NCI-H146 treated with DMSO at 0.1 percent for 48 hours (cell line): Measurements from ENCODE around the gene TDRD7.

Source experiments
- DNase-seq: peaks from one replicate; lab custom pipeline; 2025; ENCODE audit not compliant: unreplicated experiment; lab: John Stamatoyannopoulos, UW

TDRD7 gene, protein sequence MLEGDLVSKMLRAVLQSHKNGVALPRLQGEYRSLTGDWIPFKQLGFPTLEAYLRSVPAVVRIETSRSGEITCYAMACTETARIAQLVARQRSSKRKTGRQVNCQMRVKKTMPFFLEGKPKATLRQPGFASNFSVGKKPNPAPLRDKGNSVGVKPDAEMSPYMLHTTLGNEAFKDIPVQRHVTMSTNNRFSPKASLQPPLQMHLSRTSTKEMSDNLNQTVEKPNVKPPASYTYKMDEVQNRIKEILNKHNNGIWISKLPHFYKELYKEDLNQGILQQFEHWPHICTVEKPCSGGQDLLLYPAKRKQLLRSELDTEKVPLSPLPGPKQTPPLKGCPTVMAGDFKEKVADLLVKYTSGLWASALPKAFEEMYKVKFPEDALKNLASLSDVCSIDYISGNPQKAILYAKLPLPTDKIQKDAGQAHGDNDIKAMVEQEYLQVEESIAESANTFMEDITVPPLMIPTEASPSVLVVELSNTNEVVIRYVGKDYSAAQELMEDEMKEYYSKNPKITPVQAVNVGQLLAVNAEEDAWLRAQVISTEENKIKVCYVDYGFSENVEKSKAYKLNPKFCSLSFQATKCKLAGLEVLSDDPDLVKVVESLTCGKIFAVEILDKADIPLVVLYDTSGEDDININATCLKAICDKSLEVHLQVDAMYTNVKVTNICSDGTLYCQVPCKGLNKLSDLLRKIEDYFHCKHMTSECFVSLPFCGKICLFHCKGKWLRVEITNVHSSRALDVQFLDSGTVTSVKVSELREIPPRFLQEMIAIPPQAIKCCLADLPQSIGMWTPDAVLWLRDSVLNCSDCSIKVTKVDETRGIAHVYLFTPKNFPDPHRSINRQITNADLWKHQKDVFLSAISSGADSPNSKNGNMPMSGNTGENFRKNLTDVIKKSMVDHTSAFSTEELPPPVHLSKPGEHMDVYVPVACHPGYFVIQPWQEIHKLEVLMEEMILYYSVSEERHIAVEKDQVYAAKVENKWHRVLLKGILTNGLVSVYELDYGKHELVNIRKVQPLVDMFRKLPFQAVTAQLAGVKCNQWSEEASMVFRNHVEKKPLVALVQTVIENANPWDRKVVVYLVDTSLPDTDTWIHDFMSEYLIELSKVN

GRCh38 chr9:97411789-97412625 lies at the start of gene TDRD7:
Gene TDRD7 (plus strand): TSS chr9:97412096. CDS start chr9:97428466, 16,370 bp downstream.
- peak; percentile 26 for DNase-seq

- peak; percentile 39 for DNase-seq
These were observed 48.9 kb upstream of the TDRD7 start for GRCh38 chr9:97362777-97363545.

GRCh38 chr9:97363661-97364299 lies 48.1 kb upstream of the TDRD7 start:
- DNase-seq: no peak

DNA sequence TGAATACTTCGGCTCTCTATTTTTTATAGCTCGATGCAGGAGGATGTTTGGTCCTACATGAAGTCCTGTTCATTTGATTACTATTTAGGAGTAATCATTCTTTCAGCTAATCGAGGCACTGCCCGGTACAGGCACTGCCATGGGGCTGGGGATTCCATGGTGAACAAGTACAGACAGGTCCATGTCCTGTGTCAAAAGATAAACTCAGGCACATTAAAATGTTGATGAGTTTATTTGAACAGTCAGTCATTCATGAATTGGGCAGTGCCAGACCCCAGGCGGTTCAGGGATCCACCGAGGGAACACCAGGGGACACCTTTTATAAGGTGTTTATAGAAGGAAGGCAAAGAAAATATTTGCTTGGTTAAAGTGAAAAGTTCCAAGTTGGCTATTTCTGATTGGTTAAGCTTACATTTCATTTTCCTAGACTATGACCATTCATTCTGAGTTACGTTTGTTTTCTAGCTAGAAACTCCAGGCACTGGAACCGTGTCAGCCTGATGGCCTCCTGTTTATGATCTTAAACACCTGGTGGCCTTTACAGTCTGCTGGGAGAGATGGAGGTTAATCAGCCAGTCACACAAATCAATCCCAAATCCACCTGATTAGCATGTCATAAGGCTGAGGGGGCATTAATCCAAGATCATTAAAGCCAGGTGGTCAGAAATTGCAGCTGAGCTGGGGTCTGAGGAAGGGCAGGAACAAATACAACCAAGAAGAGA lies 47.0 kb upstream of the TDRD7 start:
- DNase-seq: peak; percentile 65

- DNase-seq: no peak
These were observed 46.3 kb upstream of the TDRD7 start for GRCh38 chr9:97365634-97366033.

GRCh38 chr9:97366476-97366875 lies 45.4 kb upstream of the TDRD7 start:
- DNase-seq: no peak

DNA sequence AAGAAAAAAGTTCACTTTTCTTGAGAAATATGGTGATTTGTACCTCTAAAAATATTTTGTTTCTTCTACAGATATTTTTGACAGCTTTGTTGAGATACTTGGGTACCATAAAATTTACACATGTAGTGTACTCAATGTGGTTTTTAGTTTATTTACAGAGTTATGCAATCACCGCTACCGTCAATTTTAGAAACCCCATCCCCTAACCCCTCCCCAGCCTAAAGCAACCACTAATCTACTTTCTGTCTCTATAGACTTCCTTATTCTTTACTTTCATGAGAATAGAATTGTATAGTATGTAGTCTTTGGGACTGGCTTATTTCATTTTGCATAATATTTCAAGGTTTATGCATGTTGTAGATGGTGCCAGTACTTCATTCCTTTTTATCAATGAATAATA lies 45.0 kb upstream of the TDRD7 start:
- no peak for DNase-seq

DNA sequence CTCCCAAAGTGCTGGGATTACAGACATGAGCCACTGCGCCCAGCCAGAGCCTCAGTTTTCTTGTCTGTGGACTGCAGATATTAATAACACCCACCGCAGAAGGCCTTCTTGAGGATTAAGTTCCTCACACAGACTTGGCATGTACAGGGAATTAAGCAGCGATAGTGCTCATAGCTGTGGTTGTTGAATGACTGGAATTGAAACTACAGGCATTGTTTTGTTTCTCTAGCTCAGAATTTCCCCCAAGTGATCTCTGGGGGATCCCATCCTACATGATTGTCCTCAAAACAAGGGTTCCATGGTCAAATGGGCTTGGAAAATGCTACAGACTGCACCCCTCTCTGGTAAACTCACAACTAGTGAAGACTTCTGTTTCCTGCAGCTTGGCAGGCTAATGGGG lies 44.2 kb upstream of the TDRD7 start:
- DNase-seq: no peak

DNA sequence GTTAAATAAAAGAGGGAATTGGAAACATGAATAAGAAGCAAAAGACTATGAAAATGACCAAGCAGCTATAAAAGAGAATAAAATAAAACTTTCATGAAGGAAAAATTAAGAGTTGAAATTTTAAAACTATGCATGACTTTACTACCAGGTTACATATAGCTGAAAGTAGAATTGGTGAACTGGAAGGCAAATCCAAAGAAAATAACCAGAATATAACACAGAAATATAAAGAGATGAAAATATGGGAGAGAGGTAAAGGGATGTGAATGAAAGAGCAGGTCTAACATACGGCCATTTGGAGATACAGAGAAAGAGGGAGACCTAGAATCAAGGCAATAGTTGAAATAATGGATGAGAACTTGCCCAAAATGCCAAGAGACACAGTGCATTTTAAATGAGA lies 42.9 kb upstream of the TDRD7 start:
- DNase-seq: no peak

DNA sequence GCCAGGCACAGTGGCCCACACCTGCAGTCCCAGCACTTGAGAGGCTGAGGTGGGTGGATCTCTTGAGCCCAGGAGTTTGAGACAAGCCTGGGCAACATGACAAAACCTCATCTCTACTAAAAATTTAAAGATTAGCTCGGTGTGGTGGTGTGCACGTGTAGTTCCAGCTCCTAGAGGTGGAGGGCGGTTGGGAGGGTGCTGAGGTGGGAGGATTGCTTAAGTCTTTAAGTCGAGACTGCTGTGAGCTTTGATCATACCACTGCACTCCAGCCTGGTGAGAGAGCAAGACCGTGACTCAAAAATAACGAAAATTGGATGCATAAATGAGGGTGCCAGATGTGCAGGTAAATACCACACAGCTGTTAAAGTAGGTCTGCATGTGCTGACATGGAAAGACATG lies 39.3 kb upstream of the TDRD7 start:
- no peak for DNase-seq

DNA sequence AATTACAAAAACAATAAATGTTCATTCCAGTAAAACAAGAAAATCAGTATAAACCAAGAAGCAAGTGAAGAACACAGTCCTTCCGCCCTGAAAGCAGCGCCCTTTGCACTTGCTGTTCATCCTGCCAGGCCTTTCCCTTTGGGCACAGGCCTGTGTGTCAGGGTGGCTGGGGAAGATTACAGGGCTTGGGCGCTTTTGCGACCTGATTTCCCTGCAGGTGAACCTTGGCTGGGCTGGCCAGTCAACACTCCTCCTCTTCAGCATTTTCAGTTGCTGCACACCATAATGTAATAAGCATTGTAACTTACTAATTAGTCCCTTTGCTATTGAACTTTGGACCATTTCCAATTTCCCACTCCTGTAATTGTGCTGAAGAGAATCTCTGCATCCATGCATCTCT lies 38.6 kb upstream of the TDRD7 start:
- no peak for DNase-seq

- no peak for DNase-seq
These were observed 37.1 kb upstream of the TDRD7 start for GRCh38 chr9:97374811-97375210.

DNA sequence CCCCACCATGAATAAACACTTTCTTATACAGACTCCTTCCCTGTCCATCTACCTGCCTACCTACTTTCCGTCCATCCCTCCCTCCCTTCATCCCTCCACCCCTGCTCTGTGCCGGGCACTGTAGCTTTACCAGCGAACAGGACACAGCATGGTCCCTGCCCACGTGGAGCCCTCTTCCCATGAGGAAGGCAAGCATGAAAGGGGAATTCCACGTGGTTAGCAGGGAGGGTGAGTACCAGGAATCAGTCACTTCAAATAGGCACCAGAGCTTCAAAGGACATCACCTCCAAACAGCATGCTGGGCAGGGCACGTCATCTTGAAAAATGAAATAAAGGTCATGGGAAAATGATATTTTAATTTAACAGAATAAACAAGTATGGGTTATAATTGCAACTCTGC lies 35.0 kb upstream of the TDRD7 start:
- no peak for DNase-seq

DNA sequence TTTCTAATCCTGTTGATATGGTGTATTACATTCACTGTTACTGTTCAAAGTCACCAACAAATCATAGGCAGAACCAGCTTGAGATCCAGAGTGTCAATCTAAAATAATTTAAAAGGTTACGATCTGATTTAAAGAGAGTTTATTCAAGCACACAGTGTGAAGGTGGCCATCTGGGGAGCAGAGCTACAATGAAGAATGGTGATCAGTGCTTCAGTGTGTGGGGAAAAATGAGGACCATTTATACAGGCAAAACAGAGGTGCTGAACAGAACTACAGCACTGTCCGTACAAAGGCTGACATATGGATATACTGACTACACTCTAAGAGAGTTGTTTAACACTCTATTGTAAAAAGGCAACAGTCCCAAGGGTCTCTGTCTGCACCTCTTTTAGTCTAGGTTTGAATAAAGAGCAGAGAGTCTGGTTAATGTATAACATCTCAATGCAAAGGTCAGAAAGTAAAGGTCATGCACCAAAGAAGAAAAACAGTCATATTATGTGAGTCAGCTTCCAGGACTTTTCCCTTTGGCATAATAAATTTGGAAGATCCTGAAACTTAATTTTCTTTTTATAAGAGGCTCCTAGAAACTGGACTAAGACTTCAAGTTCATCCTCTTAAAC lies 29.7 kb upstream of the TDRD7 start:
- no peak for DNase-seq

DNA sequence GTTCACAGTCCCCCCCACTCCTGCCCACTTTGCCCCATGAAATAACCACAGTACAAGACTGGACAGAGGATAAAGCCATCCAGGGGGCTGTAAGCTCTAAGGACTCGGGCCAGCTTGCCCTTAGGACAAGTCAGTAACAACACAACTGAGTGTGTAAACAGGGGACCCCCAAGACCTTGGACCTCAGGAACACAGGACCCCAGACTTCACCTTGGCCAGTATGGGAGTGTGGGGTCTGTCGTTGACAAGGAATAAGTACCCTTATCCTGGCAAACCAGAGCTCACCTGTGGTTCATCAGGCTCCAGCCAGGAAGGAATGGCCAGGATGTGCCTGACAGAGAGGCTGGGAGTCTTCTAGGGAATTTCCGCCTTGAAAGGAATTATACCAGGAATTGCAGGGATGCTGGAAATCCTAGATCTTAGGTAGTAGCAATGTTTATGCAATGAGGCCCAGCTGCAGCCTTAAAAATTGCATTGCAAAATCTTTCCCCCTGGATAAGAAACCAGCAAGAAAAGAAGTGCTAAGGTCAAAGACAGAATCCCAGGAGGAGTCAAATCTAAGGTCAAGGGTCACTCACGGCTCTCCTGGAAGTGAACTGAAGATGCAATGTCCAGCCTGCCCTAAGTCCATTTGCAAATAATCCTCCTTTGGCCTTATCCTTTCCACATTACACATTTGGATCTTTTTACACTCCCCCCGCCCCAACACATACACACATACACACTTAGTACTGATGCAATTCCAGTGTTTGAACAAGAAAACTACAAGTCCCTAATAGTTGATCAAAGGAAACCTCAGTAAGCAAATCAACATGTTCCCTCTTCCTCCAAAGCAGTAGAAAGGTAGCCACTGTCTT lies 27.3 kb upstream of the TDRD7 start:
- DNase-seq: no peak

GRCh38 chr9:97385626-97386264 lies 26.2 kb upstream of the TDRD7 start:
- no peak for DNase-seq

DNA sequence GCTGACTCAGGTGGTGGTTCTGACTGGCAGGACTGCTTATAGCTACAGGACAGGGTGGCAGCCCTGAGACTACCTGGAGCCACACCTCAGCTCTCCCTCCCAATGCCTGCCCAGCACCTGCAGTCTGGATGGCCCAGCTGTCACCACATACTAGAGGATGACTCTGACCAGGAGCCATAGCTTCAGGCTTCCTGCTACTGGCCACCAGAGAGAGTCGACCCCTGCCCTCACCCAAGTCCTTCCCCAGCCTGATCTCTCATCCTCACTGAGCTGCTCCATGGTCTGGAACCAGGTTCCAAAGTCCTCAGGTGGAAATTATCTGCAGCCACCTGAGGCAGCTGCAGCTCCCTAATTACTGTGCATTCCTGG lies 25.6 kb upstream of the TDRD7 start:
- peak; percentile 44 for DNase-seq
